ENCODE measurements around the gene BMAL1.

DNA sequence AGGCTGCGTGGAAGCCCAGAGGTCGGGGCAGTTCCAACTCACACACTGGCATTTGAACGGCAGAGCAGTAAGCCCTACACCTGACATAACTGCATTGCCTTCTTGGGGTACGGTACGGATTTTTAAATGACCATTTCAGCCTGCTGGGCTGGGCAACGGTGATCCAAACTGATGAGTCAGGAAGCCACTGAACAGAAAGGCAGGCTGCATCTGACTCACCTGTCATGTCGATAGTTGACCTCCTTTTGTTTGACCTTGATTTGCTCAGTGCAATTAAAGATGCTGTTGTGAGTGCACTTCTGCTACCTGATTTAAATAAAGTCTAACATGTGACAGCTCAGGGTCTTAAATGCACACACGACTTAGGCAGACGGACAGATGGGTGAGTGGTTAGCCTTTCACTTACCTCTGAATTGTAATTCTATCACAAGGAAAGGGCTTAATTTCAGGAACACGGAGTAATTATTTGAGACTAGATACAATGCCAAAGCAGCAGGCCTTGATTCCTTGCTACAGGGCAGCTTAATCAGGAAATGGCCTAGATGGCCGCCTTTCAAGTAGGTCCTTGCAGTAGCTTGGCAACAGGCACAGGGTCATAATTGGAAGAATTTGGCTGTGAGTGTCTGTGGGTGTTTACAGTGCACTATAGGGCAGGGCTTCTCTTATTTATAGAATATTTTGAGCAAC, 52.2 kb downstream of the BMAL1 start:
- TF ChIP-seq, protein P1, sequence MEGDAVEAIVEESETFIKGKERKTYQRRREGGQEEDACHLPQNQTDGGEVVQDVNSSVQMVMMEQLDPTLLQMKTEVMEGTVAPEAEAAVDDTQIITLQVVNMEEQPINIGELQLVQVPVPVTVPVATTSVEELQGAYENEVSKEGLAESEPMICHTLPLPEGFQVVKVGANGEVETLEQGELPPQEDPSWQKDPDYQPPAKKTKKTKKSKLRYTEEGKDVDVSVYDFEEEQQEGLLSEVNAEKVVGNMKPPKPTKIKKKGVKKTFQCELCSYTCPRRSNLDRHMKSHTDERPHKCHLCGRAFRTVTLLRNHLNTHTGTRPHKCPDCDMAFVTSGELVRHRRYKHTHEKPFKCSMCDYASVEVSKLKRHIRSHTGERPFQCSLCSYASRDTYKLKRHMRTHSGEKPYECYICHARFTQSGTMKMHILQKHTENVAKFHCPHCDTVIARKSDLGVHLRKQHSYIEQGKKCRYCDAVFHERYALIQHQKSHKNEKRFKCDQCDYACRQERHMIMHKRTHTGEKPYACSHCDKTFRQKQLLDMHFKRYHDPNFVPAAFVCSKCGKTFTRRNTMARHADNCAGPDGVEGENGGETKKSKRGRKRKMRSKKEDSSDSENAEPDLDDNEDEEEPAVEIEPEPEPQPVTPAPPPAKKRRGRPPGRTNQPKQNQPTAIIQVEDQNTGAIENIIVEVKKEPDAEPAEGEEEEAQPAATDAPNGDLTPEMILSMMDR (IDR thresholded peaks at IDR 0.05) = no peak
- no peak for TF ChIP-seq POLR2A (IDR thresholded peaks at IDR 0.05)
